G401 (cell line): Measurements from ENCODE around the gene PIERCE2. TPM values are rescaled to one million over a fixed set of nuclear protein-coding genes. Genes with fewer than 3 reads are reported as not detected.
"Not testable (repeated sequence)": the region's sequence is repeated elsewhere in the genome, so short reads cannot be mapped to it uniquely, and the experiment has no call there.

Source experiments
- DNase-seq: peaks from one replicate; pipeline ENCODE4 v3.0.0-alpha.2; 2015; ENCODE audit warnings: low spot score
- in situ Hi-C: cut with HindIII; loops from 2 replicates; pipeline ENCODE4 v1.10.0; 2016; ENCODE audit warnings: low sequenced_read_pairs, mixed read lengths
- total RNA-seq: library from RNA; depleted of rRNA; stranded (reverse); fragments of >200 nt; shearing (Covaris generic); gene quantifications from 2 replicates; pipeline ENCODE4 v1.2.3, GENCODE V29; 2014; rRNA removed

PIERCE2 gene, protein sequence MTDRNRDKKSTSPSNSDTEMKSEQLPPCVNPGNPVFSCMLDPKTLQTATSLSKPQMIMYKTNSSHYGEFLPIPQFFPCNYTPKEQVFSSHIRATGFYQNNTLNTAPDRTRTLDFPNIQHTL
- total RNA-seq: 5.8 and 10.9 TPM in 2 replicates

DNA sequence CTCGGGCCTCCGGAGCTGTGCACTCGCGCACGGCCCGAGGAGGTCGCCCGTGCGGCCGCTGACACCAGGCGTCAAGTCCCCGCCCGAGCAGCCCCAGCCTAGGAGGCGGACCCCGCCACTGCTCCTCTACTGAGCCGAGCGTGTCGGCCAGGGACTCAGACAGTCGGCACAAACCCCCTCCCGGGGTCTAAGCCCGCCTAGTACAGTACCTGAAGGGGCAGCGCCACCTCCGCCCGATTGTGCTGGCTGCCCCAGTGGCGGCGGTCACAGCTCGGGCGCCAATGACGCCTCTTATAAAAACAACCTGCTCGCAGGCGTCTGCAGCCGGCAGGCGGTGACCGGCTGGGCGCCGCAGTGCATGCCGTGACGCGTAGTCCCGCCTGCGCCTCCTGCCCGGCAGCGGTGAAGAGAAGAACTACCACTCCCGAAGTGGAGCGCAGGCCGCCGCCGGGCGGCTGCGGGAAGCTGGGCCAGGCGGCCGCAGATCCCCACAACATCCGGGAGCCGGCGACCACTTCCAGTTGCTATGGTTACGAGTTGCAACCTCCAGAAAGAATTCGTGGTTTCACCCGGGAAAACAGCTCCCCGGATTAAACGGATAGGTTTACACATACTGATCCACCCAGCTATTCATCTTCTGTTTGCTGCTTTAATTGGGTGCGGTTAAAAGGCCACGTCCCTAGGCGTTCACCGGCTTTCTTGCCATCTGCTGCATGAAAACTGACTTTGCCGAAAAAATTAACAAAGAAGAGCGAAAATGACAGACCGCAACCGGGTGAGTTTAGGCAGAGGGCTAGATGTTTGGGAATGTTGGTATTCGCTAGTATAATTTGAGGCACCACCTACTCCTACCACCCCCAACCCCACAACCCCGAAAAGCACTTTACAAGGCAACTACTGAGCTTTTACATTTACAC, at the start of gene PIERCE2, which contains the start of gene CCPG1:
Gene PIERCE2, plus strand, starts transcription at position 484 of the 917 bp plus-strand sequence. Its CDS starts 274 bp downstream, at position 758.
Gene CCPG1, minus strand, starts transcription at position 348 of the 917 bp plus-strand sequence. CDS start 18,935 bp downstream, outside the sequence.
- DNase-seq: peak; percentile 93
- in situ Hi-C loops: no loop called here

DNA sequence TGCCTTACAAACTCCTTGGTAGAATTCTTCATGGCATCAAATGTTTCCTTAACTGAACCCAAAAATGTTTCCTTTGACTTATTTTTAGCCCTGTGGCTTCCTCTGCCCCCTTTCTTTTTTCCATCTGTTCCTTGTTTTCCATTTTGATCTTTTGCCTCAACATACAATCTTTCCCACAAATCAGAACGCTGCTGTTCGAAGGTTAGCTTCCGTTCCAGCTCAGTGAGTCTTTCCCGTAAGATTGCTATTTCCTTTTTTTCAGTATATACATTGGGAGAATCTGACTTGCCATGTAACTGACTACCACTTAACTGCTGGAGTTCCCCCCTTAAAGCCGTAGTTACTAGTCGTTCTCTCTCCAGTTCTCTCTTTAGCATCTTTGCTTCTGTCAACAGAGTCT, 48.0 kb upstream of the PIERCE2 start:
- in situ Hi-C loops: no loop called here
- DNase-seq: peak; percentile 13

DNA sequence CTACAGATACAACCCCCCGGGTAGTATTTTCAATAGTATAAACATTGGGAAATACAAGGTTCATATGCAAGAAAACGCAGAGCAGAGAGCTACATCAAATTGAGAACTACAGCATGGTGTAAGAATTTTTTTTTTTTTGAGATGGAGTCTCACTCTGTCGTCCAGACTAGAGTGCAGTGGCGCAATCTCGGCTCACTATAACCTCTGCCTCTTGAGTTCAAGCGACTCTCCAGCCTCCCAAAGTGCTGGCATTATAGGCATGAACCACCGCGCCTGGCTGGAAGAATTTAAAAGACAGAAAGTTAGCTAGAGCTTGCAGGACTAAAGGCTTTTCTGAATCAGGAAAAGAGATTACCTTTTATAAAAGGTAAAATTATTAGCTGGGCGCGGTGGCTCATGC, 47.2 kb upstream of the PIERCE2 start:
- DNase-seq: no peak
- in situ Hi-C loops: no loop called here

DNA sequence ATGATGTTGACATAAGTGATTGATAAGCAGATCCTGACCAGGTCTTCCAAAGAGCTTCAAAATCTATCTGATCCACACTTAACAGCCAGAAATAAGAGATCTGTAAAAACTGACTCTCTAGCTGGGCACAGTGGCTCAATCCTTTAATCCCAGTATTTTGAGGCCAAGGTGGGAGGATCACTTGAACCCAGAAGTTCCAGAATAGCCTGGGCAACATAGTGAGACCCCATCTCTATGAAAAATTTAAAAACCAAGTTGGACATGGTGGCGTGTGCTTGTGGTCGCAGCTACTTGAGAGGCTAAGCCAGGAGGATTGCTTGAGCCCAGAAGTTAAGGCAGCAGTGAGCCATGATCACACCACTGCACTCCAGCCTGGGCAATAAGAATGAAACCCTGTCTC, 45.7 kb upstream of the PIERCE2 start:
- no peak for DNase-seq
- in situ Hi-C loops: no loop called here

DNA sequence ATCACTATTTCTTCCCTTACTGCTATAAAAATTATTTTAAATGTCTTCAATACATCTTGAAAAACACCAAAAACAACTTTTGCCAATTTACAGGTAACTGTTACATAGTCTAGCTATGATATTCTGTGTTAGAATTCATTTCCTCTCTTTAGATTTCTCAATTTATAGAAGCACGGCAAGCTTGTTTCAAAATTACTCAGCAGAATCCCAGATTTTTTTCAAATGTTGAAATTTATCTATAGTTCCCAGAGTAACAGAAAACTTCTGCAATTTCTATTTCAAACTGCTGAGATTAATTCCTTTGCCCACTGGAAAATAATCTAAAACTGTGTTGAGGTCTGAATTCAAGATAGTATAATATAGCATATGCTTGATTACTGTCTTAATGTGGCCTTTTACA, 41.3 kb upstream of the PIERCE2 start:
- in situ Hi-C loops: no loop called here
- DNase-seq: no peak

DNA sequence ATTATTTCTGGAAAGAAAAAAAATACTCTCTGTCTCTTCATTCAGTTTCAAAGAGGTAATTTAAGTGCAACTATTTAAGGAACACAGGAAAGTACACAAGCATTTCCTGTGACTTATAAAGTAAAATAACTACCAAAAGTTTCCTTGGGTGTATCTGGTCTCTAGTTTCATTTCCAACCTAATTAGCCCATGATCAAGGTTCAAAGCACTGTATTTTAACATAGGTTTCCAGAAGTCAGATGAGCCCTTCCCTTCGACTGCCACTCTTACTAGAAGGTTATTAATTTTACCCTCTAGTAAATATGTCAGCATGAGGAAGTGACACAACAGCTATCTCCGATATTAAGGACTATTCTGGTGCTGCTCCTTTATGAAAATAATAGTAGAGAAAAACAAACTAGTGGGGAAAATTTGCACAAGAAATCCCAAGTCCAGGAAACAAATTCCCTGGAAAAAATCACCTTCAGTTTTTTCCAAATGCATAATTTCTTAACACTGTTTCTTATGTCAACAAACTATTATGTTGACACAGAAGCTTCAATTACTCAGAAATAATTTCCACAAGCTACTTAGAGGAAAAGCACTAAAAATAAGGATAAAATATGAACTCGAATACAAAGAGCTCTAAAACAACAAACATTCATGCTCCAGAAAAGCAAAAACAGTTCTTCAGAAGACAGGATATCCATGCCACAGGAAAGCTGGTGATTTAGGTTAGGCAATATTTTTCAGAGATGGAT, 35.4 kb upstream of the PIERCE2 start:
- no peak for DNase-seq
- in situ Hi-C loops: no loop called here

DNA sequence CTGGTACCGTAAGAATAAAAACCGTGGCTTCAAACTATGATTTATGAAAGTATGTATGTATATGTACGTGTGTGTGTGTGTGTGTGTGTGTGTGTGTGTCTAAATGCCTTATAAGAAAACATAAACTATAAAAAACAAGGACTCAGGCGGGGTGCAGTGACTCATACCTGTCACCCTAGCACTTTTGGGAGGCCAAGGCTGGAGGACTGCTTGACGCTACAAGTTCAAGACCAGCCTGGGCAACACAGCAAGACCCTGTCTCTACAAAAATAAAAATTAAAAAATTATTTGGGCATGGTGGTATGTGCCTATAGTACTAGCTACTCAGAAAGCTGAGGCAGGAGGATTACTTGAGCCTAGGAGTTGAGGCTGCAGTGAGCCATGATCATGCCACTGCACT, 29.2 kb upstream of the PIERCE2 start:
- in situ Hi-C loops: no loop called here
- DNase-seq: no peak

DNA sequence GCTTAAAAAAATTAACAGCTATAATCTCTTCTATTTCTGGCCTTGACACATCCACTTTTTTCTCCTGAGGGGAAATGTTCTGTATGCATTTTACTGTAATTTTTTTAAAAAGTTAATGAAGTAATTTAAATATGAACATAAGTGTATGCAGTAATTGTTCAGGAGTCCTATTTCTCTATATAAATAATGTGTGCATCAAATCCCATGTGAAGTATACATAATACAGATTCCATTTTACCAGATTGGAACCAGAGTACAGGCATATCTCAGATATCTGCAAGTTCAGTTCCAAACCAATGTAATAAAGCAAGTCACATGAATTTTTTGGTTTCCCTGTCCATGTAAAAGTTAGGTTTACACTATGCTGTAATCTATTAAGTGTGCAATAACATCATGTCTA, 26.7 kb upstream of the PIERCE2 start:
- DNase-seq: no peak

DNA sequence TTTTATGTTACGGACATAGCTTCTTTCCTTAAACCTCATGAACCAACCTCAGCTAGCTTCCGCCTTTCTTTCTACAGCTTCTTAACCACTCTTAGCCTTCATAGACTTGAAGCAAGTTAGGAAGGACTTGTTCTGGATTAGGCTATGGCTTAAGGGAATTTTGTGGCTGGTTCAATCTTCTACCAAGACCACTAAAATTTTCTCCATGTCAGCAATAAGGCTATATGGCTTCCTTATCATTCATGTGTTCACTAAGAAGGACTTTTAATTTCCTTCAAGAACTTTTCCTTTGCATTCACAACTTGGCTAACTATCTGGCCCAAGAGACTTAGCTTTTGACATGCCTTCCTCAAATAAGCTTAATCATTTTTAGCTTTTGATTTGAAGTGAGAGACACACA, 24.6 kb upstream of the PIERCE2 start:
- in situ Hi-C loops: no loop called here
- DNase-seq: no peak

More for the DNA sequence above, 26.7 kb upstream of the PIERCE2 start:
- in situ Hi-C loops: no loop called here

DNA sequence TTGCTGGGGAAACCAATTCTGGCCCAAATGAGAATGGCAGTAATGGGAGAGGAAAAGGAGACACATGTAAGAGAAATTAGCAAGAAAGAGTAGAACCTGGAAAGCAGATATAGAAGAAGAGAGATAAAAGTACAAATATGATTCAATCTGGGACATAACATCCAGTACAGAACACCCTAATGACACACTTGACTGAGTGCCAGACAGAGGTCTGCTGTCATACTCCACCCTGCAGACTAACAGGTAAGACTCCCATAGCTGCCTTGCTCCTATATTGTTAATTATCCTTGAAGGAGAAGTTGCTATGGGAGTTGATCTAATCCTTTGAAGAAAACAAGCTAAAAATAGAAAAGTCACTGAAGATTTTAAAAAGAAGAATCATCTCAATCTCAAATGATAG, 21.3 kb upstream of the PIERCE2 start:
- in situ Hi-C loops: no loop called here

DNA sequence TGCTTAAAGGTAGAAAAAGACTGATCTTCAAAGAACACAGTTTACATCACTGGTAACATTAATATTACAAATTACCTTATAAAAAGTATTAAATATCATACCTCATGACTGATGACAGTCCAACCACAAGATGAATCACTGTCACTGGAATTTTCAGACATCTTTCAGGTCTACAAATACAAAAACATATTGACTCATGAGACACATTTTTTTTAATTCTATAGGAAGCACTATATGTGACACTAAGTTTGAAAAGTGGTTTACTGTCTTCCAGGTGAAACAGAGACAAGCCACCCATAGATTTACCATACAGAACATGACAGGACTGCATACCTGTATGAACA, 19.1 kb upstream of the PIERCE2 start:
- in situ Hi-C loops: no loop called here
- DNase-seq: no peak

More for the DNA sequence above, 21.3 kb upstream of the PIERCE2 start:
- no peak for DNase-seq

DNA sequence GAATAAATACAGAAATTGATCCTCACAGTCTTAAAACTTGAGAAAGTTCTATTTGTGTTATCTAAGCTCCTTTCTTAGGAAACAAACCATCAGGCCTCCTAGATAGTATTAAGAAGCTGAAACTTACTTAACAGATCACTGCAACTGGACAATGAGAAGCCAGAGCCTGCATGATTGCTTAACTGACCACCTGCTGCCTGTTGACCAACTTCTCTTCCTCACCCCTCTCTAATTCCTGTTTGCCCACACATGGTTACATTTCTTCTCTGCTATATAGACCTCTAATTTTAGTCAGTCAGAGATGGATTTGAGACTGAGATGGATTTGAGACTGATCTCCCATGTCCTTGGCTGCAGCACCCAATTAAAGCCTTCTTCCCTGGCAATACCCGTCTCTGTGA, 13.6 kb upstream of the PIERCE2 start:
- DNase-seq: no peak
- in situ Hi-C loops: no loop called here

DNA sequence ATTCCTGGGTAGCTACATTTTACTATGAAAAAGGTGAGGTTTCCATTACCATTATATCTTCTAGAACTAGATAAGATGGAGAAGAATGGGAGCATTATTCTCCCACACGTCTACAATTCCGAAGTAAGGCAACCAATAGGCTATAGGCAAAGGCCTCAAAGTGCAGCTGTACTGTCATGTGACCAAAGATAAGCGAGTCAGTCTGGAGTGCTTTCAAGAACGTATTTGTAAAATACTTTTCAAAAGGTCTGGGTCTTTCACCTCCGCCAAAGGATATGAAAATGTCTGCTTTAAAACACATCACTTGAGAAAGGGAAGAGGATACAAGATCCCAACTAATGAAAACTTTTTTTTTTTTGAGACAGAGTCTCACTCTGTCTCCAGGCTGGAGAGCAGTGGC, 10.1 kb upstream of the PIERCE2 start:
- in situ Hi-C loops: no loop called here
- no peak for DNase-seq

DNA sequence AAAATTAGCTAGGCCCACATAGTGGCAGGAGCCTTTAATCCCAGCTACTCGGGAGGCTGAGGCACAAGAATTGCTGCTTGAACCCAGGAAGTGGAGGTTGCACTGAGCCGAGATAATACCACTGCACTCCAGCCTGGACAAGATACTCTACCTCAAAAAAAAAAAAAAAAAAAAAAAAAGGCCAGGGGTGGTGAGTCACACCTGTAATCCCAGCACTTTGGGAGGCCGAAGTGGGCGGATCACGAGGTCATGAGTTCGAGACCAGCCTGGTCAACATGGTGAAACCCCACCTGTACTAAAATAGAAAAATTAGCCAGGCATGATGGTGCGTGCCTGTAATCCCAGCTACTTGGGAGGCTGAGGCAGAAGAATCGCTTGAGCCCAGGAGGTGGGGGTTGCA, 8.2 kb upstream of the PIERCE2 start:
- in situ Hi-C loops: not testable (repeated sequence)

DNA sequence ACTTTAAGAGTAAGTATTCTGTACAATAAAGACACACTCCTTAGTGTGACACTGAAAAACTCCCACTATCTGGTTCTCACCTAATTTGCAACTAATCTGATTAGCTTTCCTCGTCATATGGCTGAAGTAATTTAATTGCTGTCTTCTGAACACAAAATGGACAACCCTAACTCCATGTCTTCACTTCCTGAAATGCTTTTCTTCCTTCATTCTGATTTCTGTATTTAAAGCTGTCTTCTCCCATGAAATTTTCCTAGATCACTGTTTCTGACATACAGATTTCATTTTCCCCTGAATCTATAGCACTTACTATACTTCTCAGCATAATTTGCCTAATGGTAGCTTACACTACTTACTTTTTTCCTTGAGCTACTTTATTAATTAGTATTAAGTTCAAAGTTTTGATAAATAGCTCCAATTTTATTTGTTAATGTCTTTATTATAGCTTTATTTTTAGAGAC, 6.5 kb upstream of the PIERCE2 start:
- DNase-seq: no peak
- in situ Hi-C loops: no loop called here

More for the DNA sequence above, 8.2 kb upstream of the PIERCE2 start:
- not testable (repeated sequence) for DNase-seq

DNA sequence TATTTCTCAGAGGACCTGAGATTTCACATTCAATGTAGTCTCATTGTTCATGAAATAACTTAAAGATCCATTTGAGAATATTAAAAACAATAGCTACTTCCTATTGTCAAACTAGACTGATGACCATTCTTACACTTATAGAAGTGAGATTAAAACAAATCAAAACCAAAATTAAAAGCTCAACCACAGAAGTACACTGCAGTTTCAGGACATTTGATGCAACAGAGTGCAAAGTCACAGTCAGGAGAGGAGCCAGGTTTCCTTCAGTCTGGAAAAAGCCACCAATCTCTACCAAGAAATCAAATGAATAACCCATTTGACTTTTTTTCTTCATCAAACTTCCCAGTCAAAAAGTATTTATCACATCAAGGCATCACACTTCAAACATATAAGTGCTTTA, 5.6 kb upstream of the PIERCE2 start:
- no peak for DNase-seq
- in situ Hi-C loops: no loop called here

DNA sequence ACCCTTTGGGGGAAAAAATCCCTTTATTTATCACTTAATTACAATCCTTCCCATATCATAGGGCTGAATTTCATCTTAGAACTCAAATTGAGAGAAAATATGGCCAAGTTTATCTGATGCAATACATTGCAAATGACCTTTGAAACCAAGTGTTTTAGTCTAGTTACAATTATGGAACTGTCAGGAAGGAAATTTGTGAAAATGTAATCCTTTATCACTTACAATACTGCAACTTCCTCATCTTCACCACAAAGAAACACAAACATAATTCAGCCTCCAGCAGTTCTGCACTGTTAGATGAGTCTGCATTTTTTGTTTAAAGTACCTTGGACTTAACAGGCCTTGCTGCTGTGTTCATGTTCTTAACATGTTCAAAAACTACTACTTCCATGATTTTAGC, 4.8 kb upstream of the PIERCE2 start:
- in situ Hi-C loops: no loop called here
- no peak for DNase-seq

DNA sequence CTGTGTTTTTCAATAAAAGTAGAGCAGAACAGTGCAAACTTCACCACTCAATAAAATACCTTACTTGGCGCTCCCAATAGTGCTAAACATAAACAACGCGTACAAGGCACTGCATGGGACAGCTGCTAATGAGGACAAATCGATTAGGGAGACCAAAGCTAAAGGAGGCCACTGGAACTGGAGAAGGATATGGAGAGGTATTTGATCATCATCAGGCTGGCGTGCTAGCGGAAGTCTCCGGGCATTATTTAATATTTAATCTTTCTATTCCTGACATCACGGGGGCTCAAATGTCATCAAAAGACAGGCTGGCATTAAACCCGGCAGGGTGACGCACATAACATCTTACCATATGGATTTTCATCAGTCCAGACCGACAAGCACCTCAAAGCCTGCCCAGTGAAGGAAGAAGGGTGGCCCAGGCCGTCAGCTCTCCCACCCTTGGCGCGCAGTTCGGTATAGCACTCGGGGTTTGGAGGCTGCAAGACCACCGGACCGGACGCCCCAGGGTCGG, 740 bp upstream of the PIERCE2 start:
- DNase-seq: no peak

DNA sequence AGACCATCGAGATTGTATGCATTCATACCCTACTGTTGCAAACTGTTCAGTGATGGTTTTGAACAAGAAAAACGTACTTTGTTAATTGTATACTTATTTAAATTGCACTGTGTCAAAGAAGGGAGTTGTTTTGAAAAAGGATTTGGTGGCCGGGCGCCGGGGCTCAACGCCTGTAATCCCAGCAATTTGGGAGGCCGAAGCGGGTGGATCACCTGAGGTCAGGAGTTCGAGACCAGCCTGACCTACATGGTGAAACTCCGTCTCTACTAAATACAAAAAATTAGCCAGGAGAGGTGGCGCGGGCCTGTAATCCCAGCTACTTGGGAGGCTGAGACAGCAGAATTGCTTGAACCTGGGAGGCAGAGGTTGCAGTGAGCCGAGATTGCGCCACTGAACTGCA, 681 bp downstream of the PIERCE2 start:
- DNase-seq, in situ Hi-C loops: not testable (repeated sequence)

More for the DNA sequence above, 740 bp upstream of the PIERCE2 start:
- in situ Hi-C loops: no loop called here

DNA sequence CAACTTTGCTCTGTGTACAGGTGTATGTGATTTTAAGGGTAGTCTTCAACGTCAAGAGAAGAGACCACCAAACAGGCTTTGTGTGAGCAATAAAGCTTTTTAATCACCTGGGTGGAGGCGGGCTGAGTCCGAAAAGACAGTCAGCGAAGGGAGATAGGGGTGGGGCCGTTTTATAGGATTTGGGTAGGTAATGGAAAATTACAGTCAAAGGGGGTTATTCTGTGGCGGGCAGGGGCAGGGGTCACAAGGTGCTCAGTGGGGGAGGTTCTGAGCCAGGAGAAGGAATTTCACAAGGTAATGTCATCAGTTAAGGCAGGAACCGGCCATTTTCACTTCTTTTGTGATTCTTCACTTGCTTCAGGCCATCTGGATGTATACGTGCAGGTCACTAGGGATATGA, 9.4 kb downstream of the PIERCE2 start:
- in situ Hi-C loops, DNase-seq: not testable (repeated sequence)
